ENCODE data around the gene ENPP6. TPM values are rescaled to one million over a fixed set of nuclear protein-coding genes. Genes with fewer than 3 reads are reported as not detected.

The ENPP6 gene
- total and polyA plus RNA-seq, 4 donors: 0.05 to 0.08 (median 0.05) TPM; not detected in 1

DNA sequence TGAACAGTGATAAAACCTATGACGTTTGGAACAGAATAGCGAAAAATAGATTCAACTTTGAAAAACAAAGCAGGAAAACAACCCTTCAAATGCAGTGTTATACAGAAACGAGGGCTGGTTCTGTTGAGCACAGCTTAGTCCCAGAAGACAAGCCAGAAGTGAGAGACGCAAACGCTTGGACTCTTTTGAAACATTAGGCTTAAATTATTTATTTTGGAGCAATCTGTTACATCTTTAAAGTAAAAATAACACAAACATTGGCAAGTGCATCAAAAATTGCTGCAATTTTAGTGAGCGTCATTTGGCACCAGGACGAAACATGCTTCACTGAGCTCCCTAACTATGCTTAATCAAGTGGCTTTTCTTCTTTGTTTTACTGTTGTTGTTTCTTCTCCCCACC is 63.5 kb downstream of the ENPP6 start (continued):
- TF ChIP-seq, protein P1, sequence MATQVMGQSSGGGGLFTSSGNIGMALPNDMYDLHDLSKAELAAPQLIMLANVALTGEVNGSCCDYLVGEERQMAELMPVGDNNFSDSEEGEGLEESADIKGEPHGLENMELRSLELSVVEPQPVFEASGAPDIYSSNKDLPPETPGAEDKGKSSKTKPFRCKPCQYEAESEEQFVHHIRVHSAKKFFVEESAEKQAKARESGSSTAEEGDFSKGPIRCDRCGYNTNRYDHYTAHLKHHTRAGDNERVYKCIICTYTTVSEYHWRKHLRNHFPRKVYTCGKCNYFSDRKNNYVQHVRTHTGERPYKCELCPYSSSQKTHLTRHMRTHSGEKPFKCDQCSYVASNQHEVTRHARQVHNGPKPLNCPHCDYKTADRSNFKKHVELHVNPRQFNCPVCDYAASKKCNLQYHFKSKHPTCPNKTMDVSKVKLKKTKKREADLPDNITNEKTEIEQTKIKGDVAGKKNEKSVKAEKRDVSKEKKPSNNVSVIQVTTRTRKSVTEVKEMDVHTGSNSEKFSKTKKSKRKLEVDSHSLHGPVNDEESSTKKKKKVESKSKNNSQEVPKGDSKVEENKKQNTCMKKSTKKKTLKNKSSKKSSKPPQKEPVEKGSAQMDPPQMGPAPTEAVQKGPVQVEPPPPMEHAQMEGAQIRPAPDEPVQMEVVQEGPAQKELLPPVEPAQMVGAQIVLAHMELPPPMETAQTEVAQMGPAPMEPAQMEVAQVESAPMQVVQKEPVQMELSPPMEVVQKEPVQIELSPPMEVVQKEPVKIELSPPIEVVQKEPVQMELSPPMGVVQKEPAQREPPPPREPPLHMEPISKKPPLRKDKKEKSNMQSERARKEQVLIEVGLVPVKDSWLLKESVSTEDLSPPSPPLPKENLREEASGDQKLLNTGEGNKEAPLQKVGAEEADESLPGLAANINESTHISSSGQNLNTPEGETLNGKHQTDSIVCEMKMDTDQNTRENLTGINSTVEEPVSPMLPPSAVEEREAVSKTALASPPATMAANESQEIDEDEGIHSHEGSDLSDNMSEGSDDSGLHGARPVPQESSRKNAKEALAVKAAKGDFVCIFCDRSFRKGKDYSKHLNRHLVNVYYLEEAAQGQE (IDR thresholded peaks at IDR 0.05): no peak

GRCh38 chr4:184153781-184154180 is 63.9 kb downstream of the ENPP6 start:
- no peak for DNase-seq (ENCODE audit: low spot score)
- Histone ChIP-seq H3K9me3 (ENCODE audit: control insufficient read depth in 4 of 4, low read length in 3 of 4) (no peaks in the 10 kb centered on the region), H3K36me3 (ENCODE audit: control insufficient read depth in 4 of 4, insufficient read depth in 3 of 4, low read depth in 1 of 4, low read length in 3 of 4) (no peaks in the 10 kb centered on the region), H3K27me3 (ENCODE audit: control insufficient read depth in 4 of 4, insufficient read depth in 4 of 4, low read length in 3 of 4) (no peaks in the 10 kb centered on the region), H3K4me1 (ENCODE audit: control insufficient read depth in 4 of 4, insufficient read depth in 4 of 4, low read length in 3 of 4) (peaks cover 6 to 31% (median 25%) of the 10 kb centered on the region in 4 donors), H3K9ac (ENCODE audit: low read depth in 1 of 2, low read length in 2 of 2) (no peak overlapping the region), H3K27ac (ENCODE audit: low read depth in 1 of 2, low read length in 2 of 2) (no peak overlapping the region), H3K4me3 (ENCODE audit: low read depth in 1 of 3, low read length in 3 of 3) (no peak overlapping the region)
- WGBS: 74% methylated on average over 5 of the region's 5 CpGs
- TF ChIP-seq CTCF (IDR thresholded peaks at IDR 0.05; ENCODE audit: low read depth, low read length, missing input control) (no peak), MAX (IDR thresholded peaks at IDR 0.05) (no peak), EGR1 (IDR thresholded peaks at IDR 0.05; ENCODE audit: low read depth in 2 of 2) (no peak), NR2F2 (IDR thresholded peaks at IDR 0.05) (no peak), GABPA (IDR thresholded peaks at IDR 0.05 in 1 of 2, conservative IDR thresholded peaks at IDR 0.05 in 1 of 2) (no peak), JUND (IDR thresholded peaks at IDR 0.05) (no peak), RXRA (IDR thresholded peaks at IDR 0.05) (no peak), HNF4G (IDR thresholded peaks at IDR 0.05) (no peak), FOXA1 (IDR thresholded peaks at IDR 0.05) (no peak)
- TF ChIP-seq, protein P2, sequence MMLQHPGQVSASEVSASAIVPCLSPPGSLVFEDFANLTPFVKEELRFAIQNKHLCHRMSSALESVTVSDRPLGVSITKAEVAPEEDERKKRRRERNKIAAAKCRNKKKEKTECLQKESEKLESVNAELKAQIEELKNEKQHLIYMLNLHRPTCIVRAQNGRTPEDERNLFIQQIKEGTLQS (IDR thresholded peaks at IDR 0.05): no peak
- TF ChIP-seq, protein P1 (IDR thresholded peaks at IDR 0.05): no peak
